Measurements from ENCODE around the gene CMSS1. TPM values are rescaled to one million over a fixed set of nuclear protein-coding genes. Genes with fewer than 3 reads are reported as not detected.

The CMSS1 gene
- total and polyA plus RNA-seq, 11 donors, result 13.5 to 48.4 (median 34.8) TPM

DNA sequence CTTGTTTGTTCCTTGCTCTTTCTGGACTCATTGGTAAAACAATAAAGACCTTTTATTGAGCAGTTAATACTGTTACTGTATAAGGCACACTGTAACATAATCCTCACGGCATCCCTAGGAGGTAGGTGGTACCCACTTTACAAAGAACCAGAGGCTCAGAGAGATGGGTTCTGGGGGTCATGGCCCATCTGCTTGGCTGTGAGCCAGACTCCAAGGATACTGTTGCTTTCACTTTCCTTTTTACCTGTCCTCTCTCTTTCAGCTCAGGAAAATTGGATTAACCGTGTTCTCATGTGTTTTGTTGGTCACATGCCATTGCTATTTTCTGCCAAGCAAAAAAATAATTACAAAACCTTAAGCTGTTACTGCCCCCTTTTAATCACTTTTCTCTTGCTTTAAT, 331.5 kb downstream of the CMSS1 start:
- Histone ChIP-seq H3K4me1 (peaks cover 0 to 30% (median 19%) of the 10 kb centered on the region in 12 donors), H3K27me3 (no peaks in the 10 kb centered on the region), H3K27ac (peak overlapping the region in 10 of 12 donors; percentile 13 to 84 (median 62)), H3K9me3 (no peaks in the 10 kb centered on the region), H3K36me3 (no peaks in the 10 kb centered on the region), H3K4me3 (no peak overlapping the region)
- intact Hi-C loops (cut with DNase I), result no loop called here
- ATAC-seq (no peak), DNase-seq (no peak)
- TF ChIP-seq, protein P1, sequence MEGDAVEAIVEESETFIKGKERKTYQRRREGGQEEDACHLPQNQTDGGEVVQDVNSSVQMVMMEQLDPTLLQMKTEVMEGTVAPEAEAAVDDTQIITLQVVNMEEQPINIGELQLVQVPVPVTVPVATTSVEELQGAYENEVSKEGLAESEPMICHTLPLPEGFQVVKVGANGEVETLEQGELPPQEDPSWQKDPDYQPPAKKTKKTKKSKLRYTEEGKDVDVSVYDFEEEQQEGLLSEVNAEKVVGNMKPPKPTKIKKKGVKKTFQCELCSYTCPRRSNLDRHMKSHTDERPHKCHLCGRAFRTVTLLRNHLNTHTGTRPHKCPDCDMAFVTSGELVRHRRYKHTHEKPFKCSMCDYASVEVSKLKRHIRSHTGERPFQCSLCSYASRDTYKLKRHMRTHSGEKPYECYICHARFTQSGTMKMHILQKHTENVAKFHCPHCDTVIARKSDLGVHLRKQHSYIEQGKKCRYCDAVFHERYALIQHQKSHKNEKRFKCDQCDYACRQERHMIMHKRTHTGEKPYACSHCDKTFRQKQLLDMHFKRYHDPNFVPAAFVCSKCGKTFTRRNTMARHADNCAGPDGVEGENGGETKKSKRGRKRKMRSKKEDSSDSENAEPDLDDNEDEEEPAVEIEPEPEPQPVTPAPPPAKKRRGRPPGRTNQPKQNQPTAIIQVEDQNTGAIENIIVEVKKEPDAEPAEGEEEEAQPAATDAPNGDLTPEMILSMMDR (IDR thresholded peaks at IDR 0.05), result no peak
- no peak for TF ChIP-seq POLR2A (IDR thresholded peaks at IDR 0.05)
- WGBS, 4 donors, result 74 to 83% (median 76%) methylated on average over 2 of the region's 2 CpGs

DNA sequence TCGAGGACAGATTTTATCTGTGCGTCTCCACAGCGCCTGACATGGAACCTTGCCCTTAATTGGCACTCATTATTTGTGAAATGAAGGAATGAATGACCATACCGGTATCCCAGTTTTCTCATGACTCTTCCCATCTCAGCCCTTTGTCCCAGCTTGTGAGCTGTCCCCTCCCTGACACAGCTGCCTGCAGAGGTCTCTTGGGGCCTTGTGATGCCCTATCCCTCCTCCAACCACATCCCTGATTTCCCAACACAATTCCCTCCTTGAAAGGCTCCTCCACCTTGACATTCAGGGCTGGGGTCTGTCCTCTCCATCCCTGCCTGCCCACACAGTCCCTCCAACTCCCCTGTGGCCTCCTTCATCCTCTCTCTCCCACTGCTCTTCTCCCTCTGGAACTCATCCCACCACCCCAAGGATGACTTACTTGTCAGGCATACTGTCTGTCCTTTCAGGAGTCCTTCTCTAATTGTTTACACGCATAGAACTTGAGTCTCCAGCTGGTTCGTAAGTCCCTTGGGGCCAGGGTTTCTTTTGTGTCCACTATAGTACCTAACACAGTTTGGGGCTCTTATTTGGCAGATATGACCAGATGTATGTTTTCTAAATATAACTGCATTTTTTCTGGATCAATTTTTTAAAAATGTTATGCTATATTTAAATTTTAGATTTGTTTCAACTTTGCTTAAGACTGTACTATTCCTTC, 332.2 kb downstream of the CMSS1 start:
- peak overlapping the region in 11 of 12 donors; percentile 13 to 84 (median 61) for H3K27ac ChIP-seq
- WGBS, 4 donors, result 67 to 74% (median 71%) methylated on average over 6 of the region's 6 CpGs
- DNase-seq (peak in 1 of 5 donors; percentile 33), ATAC-seq (peak; percentile 12 to 48 (median 36))
- peaks cover 0 to 3% (median 0%) of the 10 kb centered on the region in 12 donors for H3K9me3 ChIP-seq
- TF ChIP-seq, protein P1 (IDR thresholded peaks at IDR 0.05), result no peak
- no peak for TF ChIP-seq POLR2A (IDR thresholded peaks at IDR 0.05)
- H3K27me3 ChIP-seq, result no peaks in the 10 kb centered on the region
- intact Hi-C loops (cut with DNase I), result loop anchor here in 3 of 10 donors (10.0 kb wide), 3 partner anchors 75 to 305 kb away; no protein-coding TSS in a partner anchor
- no peaks in the 10 kb centered on the region for H3K36me3 ChIP-seq
- peaks cover 0 to 30% (median 19%) of the 10 kb centered on the region in 12 donors for H3K4me1 ChIP-seq
- H3K4me3 ChIP-seq, result no peak overlapping the region

DNA sequence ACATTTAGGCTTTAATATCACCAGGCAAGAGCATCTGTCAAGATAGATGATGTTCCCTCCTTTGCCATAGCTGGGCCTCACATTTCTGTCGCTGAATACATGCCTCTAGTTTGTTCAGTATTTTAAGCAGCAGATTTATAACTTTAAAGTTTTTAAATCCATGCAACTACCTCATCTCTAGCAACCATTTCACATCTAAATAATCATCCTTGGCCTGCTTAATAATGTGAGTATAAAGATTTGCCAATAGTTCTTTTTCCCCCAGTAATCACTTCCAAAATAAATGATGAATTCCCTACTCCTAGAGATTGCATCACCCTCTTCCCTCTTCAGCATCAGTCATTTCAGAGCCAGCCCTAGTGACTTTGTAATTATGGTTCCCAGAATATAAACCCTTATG, 332.8 kb downstream of the CMSS1 start:
- intact Hi-C loops (cut with DNase I), result loop anchor here in 3 of 10 donors (10.0 kb wide), 3 partner anchors 76 to 306 kb away; no protein-coding TSS in a partner anchor
- DNase-seq (no peak), ATAC-seq (peak; percentile 44 to 86 (median 80))
- Histone ChIP-seq H3K4me1 (peaks cover 0 to 30% (median 19%) of the 10 kb centered on the region in 12 donors), H3K9me3 (peaks cover 0 to 9% (median 4%) of the 10 kb centered on the region in 12 donors), H3K27ac (peak overlapping the region in 11 of 12 donors; percentile 55 to 84 (median 69)), H3K4me3 (no peak overlapping the region), H3K27me3 (no peaks in the 10 kb centered on the region), H3K36me3 (no peaks in the 10 kb centered on the region)
- WGBS, 4 donors, result 67 to 90% (median 83%) methylated on average over 1 of the region's 1 CpG
- TF ChIP-seq, protein P1 (IDR thresholded peaks at IDR 0.05), result no peak
- TF ChIP-seq POLR2A (IDR thresholded peaks at IDR 0.05), result no peak

DNA sequence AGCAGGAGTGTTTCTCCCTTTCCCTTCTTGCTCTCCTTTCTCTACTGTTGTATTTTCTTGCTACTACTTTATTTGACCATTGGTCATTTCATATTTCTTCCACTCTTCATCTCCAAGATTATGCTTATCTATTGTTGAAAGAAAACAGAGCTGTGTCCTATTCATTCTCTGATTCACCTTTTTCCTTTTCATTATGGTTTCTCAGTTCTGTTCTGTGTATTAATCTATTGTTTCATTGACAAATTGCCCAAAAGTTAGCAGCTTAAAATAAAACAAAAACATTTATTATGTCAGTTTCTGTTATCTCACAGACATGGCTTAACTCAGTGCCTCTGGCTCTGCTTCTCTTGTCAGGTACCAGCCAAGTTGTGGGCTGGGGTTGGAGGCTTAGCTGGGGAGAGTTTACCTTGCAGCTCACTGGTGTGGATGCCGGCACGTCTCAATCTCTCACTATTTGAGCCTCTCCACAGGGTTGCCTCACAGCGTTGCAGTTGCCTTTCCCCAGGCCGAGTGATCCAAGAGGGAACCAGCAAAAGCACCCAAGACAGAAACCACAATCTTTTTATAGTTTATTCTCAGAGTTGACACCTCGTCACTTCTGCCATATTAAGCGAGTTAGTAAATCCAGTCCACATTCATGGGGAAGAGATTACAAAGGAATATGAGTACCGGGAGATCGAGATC, 333.5 kb downstream of the CMSS1 start:
- H3K27me3 ChIP-seq, result no peaks in the 10 kb centered on the region
- TF ChIP-seq, protein P1 (IDR thresholded peaks at IDR 0.05), result no peak
- no peak for TF ChIP-seq POLR2A (IDR thresholded peaks at IDR 0.05)
- 53 to 64% (median 62%) methylated on average over 8 of the region's 8 CpGs for WGBS, 4 donors
- intact Hi-C loops (cut with DNase I), result loop anchor here in 3 of 10 donors (10.0 kb wide), 3 partner anchors 76 to 306 kb away; no protein-coding TSS in a partner anchor
- H3K4me3 ChIP-seq, result no peak overlapping the region
- ATAC-seq (peak in 3 of 4 donors; percentile 40 to 81 (median 58)), DNase-seq (peak in 1 of 5 donors; percentile 40)
- H3K36me3 ChIP-seq, result no peaks in the 10 kb centered on the region
- H3K9me3 ChIP-seq, result peaks cover 0 to 16% (median 10%) of the 10 kb centered on the region in 12 donors
- H3K27ac ChIP-seq, result peak overlapping the region in 11 of 12 donors; percentile 55 to 84 (median 69)
- H3K4me1 ChIP-seq, result peaks cover 0 to 30% (median 19%) of the 10 kb centered on the region in 12 donors

Measured in heart left ventricle (tissue), 16 donors.